Progenitor cell of endocrine pancreas (in vitro differentiated cells): ENCODE data around the gene GALNTL6. TPM values are rescaled to one million over a fixed set of nuclear protein-coding genes. Genes with fewer than 3 reads are reported as not detected.

Experiments used
- DNase-seq: peaks from one replicate; pipeline ENCODE4 v3.0.0; 2021; ENCODE audit warnings: low spot score; ENCODE audit not compliant: unreplicated experiment
- H3K27ac Mint-ChIP-seq: 2 replicates; pipeline ENCODE4 v1.8.0; 2021; ENCODE audit warnings: mild to moderate bottlenecking, moderate library complexity, mixed read lengths
- H3K27me3 Mint-ChIP-seq: 2 replicates; pipeline ENCODE4 v1.8.0; 2021; ENCODE audit warnings: mixed read lengths
- H3K36me3 Mint-ChIP-seq: 2 replicates; pipeline ENCODE4 v1.8.0; 2022; ENCODE audit warnings: mixed read lengths; ENCODE audit not compliant: insufficient read depth
- H3K4me1 Mint-ChIP-seq: 2 replicates; pipeline ENCODE4 v1.8.0; 2021; ENCODE audit warnings: low read depth, mixed read lengths
- H3K4me3 Mint-ChIP-seq: 2 replicates; pipeline ENCODE4 v1.8.0; 2021; ENCODE audit warnings: low read depth, mild to moderate bottlenecking, moderate library complexity, mixed read lengths
- H3K9me3 Mint-ChIP-seq: 2 replicates; pipeline ENCODE4 v1.8.0; 2021; ENCODE audit warnings: low read depth, mixed read lengths
- total RNA-seq: library from RNA; stranded (reverse); gene quantifications from 2 replicates; pipeline ENCODE4 v1.2.1, GENCODE V29; 2021
- TF ChIP-seq, protein P1 (sequence below): fragments of 200-600 bp; sonication (generic); IDR thresholded peaks from one replicate; pipeline ENCODE4 v1.5.0; 2021; ENCODE audit warnings: antibody characterized with exemption, mild to moderate bottlenecking; ENCODE audit not compliant: unreplicated experiment

The GALNTL6 gene
- total RNA-seq, 1 donor from 2014 or later = 0.14 TPM

DNA sequence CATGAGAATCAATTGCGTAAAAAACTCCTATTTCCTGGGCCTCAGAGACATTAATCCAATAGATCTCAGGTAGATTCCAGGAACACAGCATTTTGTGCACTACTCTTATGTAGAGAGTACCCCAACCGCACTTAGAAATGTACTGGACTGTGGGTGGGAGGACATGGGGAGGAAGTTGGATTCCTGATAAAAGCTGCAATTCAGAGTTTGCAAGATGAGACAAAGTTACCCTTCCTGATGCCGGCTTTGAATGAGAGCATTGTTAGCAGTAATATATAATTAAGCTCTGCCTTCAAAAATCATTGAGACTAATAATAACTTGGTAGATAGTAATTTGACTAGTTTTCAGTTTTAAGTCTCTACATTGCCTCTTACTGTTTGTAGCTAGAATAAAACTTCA is 1032.1 kb downstream of the GALNTL6 start:
- no peak overlapping the region for H3K27ac Mint-ChIP-seq
- H3K9me3 Mint-ChIP-seq = no peaks in the 10 kb centered on the region
- no peaks in the 10 kb centered on the region for H3K36me3 Mint-ChIP-seq
- peaks cover 1% of the 10 kb centered on the region for H3K4me1 Mint-ChIP-seq
- H3K4me3 Mint-ChIP-seq = no peak overlapping the region
- TF ChIP-seq, protein P1, sequence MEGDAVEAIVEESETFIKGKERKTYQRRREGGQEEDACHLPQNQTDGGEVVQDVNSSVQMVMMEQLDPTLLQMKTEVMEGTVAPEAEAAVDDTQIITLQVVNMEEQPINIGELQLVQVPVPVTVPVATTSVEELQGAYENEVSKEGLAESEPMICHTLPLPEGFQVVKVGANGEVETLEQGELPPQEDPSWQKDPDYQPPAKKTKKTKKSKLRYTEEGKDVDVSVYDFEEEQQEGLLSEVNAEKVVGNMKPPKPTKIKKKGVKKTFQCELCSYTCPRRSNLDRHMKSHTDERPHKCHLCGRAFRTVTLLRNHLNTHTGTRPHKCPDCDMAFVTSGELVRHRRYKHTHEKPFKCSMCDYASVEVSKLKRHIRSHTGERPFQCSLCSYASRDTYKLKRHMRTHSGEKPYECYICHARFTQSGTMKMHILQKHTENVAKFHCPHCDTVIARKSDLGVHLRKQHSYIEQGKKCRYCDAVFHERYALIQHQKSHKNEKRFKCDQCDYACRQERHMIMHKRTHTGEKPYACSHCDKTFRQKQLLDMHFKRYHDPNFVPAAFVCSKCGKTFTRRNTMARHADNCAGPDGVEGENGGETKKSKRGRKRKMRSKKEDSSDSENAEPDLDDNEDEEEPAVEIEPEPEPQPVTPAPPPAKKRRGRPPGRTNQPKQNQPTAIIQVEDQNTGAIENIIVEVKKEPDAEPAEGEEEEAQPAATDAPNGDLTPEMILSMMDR = no peak
- no peak for DNase-seq
- H3K27me3 Mint-ChIP-seq = no peaks in the 10 kb centered on the region

DNA sequence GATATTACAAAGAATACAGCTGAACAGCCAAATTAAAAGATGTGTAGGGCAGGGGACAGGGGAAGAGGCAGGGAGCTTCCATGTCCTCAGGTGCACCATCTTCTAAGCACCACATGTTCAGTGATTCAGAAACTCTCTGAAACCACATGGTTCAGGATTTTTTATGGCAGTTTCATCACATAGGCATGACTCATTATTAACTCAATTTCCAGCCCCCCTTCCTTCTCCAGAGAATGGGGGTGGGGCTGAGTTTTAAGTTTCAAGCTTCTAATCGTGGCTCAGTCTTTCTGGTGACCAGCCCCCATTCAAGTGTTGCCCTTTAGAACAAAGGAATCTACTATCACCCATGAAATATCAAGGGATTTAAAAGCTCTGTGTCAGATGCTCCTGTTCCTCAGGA is 1037.6 kb downstream of the GALNTL6 start:
- Mint-ChIP-seq H3K36me3 (no peaks in the 10 kb centered on the region), H3K27me3 (no peaks in the 10 kb centered on the region)

GRCh38 chr4:172851534-172851933 is 1038.3 kb downstream of the GALNTL6 start:
- DNase-seq = no peak
- H3K4me3 Mint-ChIP-seq = no peak overlapping the region
- no peaks in the 10 kb centered on the region for H3K9me3 Mint-ChIP-seq
- H3K27ac Mint-ChIP-seq = no peak overlapping the region
- no peaks in the 10 kb centered on the region for H3K36me3 Mint-ChIP-seq
- no peaks in the 10 kb centered on the region for H3K4me1 Mint-ChIP-seq
- TF ChIP-seq, protein P1 = no peak
- no peaks in the 10 kb centered on the region for H3K27me3 Mint-ChIP-seq

More for the DNA sequence above, 1037.6 kb downstream of the GALNTL6 start:
- H3K9me3 Mint-ChIP-seq = no peaks in the 10 kb centered on the region
- no peak for DNase-seq
- no peak overlapping the region for H3K4me3 Mint-ChIP-seq
- H3K27ac Mint-ChIP-seq = no peak overlapping the region
- no peaks in the 10 kb centered on the region for H3K4me1 Mint-ChIP-seq
- TF ChIP-seq, protein P1 = no peak

DNA sequence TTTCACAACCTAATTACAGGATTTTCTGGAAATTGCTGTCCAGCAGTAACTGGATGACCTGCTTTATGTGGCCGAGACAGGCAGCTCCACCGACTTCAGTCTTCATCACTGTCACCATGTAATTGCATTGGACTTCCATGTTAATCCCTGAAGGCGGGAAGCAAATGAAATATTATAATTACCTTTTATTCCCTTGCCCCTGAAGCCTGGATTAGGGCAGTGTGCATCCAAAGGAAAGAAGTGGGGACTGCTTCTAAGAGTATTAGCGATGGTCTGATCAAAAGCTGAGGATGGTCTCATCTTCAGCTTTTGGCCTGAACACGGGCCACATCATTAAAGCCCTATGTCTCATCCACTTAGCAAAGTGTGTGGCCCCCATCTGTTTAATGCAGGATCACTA is 1043.8 kb downstream of the GALNTL6 start:
- no peak for DNase-seq
- Mint-ChIP-seq H3K27me3 (no peaks in the 10 kb centered on the region), H3K36me3 (peaks cover under 1% of the 10 kb centered on the region), H3K4me1 (no peaks in the 10 kb centered on the region), H3K4me3 (no peak overlapping the region), H3K9me3 (peaks cover 4% of the 10 kb centered on the region), H3K27ac (no peak overlapping the region)
- TF ChIP-seq, protein P1 = no peak

DNA sequence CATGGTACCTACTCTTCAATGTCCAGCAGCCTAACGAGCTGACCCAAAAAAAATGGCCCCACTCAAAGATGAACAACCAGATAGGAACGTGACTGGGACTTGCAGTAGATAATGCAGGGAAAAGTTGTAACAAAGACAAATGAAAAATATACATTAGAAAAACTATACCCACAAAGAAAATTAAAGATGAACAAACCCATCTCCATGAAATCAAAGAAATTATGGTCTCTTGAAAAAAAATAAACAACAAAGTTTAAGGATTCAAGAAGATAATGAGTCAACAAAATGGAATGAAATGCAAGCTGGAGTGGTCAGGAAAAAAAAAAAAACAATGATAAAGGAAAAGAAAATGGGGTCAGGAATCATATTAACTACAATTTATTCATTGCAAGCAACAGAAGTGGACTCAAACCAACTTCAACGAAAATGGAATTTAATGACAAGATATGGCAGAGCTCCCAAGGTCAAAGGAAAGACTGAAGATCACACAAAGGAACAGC is 1045.6 kb downstream of the GALNTL6 start:
- Mint-ChIP-seq H3K4me3 (no peak overlapping the region), H3K4me1 (peaks cover 2% of the 10 kb centered on the region), H3K9me3 (peaks cover 11% of the 10 kb centered on the region), H3K27ac (no peak overlapping the region), H3K36me3 (peaks cover 3% of the 10 kb centered on the region), H3K27me3 (no peaks in the 10 kb centered on the region)
- TF ChIP-seq, protein P1 = no peak
- no peak for DNase-seq
